ENCODE data around the gene WDTC1.

WDTC1 gene

GRCh38 chr1:27325286-27325685, 90.9 kb downstream of the WDTC1 start:
- no peak for DNase-seq (ENCODE audit: low read depth)
- no peak for TF ChIP-seq CTCF (conservative IDR thresholded peaks at IDR 0.05; ENCODE audit: low read depth, low read length)
- H3K4me3 ChIP-seq (ENCODE audit: low read depth, low read length) = no peak overlapping the region

- no peak for TF ChIP-seq CTCF (conservative IDR thresholded peaks at IDR 0.05; ENCODE audit: low read depth, low read length)
- H3K4me3 ChIP-seq (ENCODE audit: low read depth, low read length) = no peak overlapping the region
- DNase-seq (ENCODE audit: low read depth) = no peak
Measured at GRCh38 chr1:27327964-27328363, 93.5 kb downstream of the WDTC1 start.

GRCh38 chr1:27330786-27331185, 96.4 kb downstream of the WDTC1 start:
- TF ChIP-seq CTCF (conservative IDR thresholded peaks at IDR 0.05; ENCODE audit: low read depth, low read length) = no peak
- no peak overlapping the region for H3K4me3 ChIP-seq (ENCODE audit: low read depth, low read length)
- no peak for DNase-seq (ENCODE audit: low read depth)

- no peak for DNase-seq (ENCODE audit: low read depth)
- no peak overlapping the region for H3K4me3 ChIP-seq (ENCODE audit: low read depth, low read length)
- TF ChIP-seq CTCF (conservative IDR thresholded peaks at IDR 0.05; ENCODE audit: low read depth, low read length) = no peak
Measured at GRCh38 chr1:27331426-27331825, 97.0 kb downstream of the WDTC1 start.

GRCh38 chr1:27331922-27332321, 97.5 kb downstream of the WDTC1 start:
- H3K4me3 ChIP-seq (ENCODE audit: low read depth, low read length) = no peak overlapping the region
- no peak for TF ChIP-seq CTCF (conservative IDR thresholded peaks at IDR 0.05; ENCODE audit: low read depth, low read length)
- DNase-seq (ENCODE audit: low read depth) = no peak

GRCh38 chr1:27332536-27333281, 98.3 kb downstream of the WDTC1 start:
- peak; percentile 59 for DNase-seq (ENCODE audit: low read depth)
- no peak overlapping the region for H3K4me3 ChIP-seq (ENCODE audit: low read depth, low read length)
- peak; percentile 90 for TF ChIP-seq CTCF (conservative IDR thresholded peaks at IDR 0.05; ENCODE audit: low read depth, low read length)

- no peak for TF ChIP-seq CTCF (conservative IDR thresholded peaks at IDR 0.05; ENCODE audit: low read depth, low read length)
- H3K4me3 ChIP-seq (ENCODE audit: low read depth, low read length) = no peak overlapping the region
- DNase-seq (ENCODE audit: low read depth) = no peak
Measured at GRCh38 chr1:27333717-27334279, 99.4 kb downstream of the WDTC1 start.
